Neural cell (in vitro differentiated cells): ENCODE data around the gene MED13L.

Experiments used
- CTCF ChIP-seq: fragments of 450-650 bp; IDR thresholded peaks from 2 replicates; pipeline ENCODE4 v1.5.1; 2014; ENCODE audit warnings: antibody characterized with exemption, mild to moderate bottlenecking, moderate library complexity; ENCODE audit not compliant: poor library complexity, severe bottlenecking
- TF ChIP-seq, protein P1 (sequence below): IDR thresholded peaks from 2 replicates; pipeline ENCODE4 v1.6.1; 2012; ENCODE audit warnings: borderline replicate concordance

GRCh38 chr12:116318576-116319232 lies 41.2 kb upstream of the MED13L start:
- no peak for TF ChIP-seq CTCF
- TF ChIP-seq, protein P1, sequence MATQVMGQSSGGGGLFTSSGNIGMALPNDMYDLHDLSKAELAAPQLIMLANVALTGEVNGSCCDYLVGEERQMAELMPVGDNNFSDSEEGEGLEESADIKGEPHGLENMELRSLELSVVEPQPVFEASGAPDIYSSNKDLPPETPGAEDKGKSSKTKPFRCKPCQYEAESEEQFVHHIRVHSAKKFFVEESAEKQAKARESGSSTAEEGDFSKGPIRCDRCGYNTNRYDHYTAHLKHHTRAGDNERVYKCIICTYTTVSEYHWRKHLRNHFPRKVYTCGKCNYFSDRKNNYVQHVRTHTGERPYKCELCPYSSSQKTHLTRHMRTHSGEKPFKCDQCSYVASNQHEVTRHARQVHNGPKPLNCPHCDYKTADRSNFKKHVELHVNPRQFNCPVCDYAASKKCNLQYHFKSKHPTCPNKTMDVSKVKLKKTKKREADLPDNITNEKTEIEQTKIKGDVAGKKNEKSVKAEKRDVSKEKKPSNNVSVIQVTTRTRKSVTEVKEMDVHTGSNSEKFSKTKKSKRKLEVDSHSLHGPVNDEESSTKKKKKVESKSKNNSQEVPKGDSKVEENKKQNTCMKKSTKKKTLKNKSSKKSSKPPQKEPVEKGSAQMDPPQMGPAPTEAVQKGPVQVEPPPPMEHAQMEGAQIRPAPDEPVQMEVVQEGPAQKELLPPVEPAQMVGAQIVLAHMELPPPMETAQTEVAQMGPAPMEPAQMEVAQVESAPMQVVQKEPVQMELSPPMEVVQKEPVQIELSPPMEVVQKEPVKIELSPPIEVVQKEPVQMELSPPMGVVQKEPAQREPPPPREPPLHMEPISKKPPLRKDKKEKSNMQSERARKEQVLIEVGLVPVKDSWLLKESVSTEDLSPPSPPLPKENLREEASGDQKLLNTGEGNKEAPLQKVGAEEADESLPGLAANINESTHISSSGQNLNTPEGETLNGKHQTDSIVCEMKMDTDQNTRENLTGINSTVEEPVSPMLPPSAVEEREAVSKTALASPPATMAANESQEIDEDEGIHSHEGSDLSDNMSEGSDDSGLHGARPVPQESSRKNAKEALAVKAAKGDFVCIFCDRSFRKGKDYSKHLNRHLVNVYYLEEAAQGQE = no peak
